Stimulated activated effector memory CD8-positive, alpha-beta T cell treated with anti-CD3 and anti-CD28 coated beads, Interleukin-12 subunit alpha, Interleukin-12 subunit beta, amount 100 ng/mL, for 72 hours (primary cell): ENCODE data around the gene THSD1.
A peak's percentile ranks its signal among the peaks of the same experiment; 100 is the strongest.
"Not testable (repeated sequence)": the region's sequence is repeated elsewhere in the genome, so short reads cannot be mapped to it uniquely, and the experiment has no call there.

ENCODE experiments used
- ATAC-seq: fragments of 150-1000 bp; cut with Tn5 transposase; 2 replicates; pipeline ENCODE4 v1.10.0; 2021
- DNase-seq, 2 donors: peaks; one replicate each; pipeline ENCODE4 v3.0.0; 2021 to 2022; ENCODE audit warnings: low spot score in 2 of 2
- H3K27ac Mint-ChIP-seq: one replicate; pipeline ENCODE4 v1.8.0; 2022; ENCODE audit warnings: mild to moderate bottlenecking, mixed read lengths
- H3K36me3 Mint-ChIP-seq: one replicate; pipeline ENCODE4 v1.8.0; 2022; ENCODE audit warnings: mild to moderate bottlenecking, mixed read lengths
- H3K4me1 Mint-ChIP-seq: one replicate; pipeline ENCODE4 v1.8.0; 2022; ENCODE audit warnings: mixed read lengths
- H3K4me3 Mint-ChIP-seq: one replicate; pipeline ENCODE4 v1.8.0; 2022; ENCODE audit warnings: mild to moderate bottlenecking, mixed read lengths
- H3K9me3 Mint-ChIP-seq: one replicate; pipeline ENCODE4 v1.8.0; 2022; ENCODE audit warnings: mixed read lengths

THSD1 gene

DNA sequence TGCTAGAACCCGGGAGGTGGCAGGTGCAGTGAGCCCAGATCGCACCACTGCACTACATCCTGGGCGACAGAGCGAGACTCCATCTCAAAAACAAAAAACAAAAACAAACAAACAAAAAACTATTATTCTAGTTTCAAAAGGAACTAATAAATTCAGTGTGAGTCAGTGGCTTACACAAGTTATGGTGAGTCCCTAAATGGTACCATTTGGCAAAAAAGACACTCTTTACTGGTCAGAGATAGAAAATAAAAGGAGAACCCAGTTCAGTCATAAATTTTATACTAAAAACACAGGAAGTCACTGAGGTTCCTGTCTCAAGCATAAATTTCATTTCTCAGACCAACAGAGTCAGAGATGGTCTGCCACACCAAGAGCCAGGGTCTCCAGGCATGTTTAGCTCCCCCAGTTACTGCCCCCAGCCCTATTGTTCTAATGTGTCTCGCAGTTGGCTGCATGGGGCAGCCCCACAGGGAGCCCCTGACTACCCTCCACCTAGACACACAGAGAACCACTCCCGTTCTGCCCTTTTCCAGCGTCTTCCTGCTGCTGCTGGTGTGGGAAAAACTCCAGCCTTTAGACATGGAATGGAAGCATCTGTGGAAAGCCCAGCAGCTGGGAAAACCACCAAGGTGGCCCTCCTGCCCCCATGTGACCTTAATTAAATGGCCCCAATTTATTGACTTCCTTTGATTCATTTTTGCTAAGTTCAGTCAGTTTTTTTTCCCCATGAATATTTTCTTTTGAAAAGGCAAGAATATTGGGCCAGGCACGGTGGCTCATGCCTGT, 12.2 kb downstream of the THSD1 start:
- Mint-ChIP-seq H3K27ac (no peak overlapping the region), H3K36me3 (no peaks in the 10 kb centered on the region), H3K9me3 (no peaks in the 10 kb centered on the region), H3K4me1 (no peaks in the 10 kb centered on the region), H3K4me3 (no peak overlapping the region)
- ATAC-seq (no peak), DNase-seq (no peak)

DNA sequence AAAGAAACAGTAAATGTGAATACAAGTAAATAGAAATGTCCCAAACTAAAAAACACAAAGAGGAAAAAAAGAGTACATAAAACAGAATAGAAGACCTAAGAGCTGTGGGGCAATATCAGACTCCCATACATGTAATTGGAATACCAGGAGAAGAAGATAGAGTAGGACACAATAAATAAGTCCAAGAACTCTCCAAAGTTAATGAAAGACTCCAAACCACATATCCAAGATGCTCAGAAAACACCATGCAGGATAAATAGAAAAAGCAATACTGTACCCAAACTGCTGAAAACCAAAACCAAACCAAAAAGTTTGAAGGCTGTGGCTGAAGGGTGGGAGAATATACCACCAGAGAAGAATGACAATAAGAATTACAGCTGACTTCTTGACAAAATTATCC, 18.3 kb downstream of the THSD1 start:
- no peak overlapping the region for H3K27ac Mint-ChIP-seq
- ATAC-seq = no peak
- DNase-seq = no peak
- no peak overlapping the region for H3K4me3 Mint-ChIP-seq
- H3K9me3 Mint-ChIP-seq = no peaks in the 10 kb centered on the region
- no peaks in the 10 kb centered on the region for H3K36me3 Mint-ChIP-seq
- H3K4me1 Mint-ChIP-seq = no peaks in the 10 kb centered on the region

DNA sequence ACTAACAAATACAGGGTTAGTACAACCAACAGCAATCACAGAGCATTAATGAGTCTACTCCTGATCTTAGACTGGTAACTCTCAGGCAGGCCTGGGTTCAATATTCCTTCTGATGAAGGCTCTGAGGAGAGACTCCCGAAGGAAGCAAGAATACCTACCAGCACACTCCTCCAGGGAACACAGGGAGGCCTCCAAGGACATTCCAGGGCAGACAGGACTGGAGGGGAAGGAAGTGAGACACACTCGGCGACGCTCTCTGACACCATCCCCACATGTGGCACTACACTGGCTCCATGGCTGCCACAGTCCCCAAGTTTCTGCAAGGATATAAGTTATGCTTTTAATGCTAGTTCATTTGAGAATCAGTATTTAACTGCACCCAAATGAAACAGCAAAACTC, 20.1 kb downstream of the THSD1 start:
- Mint-ChIP-seq H3K4me3 (no peak overlapping the region), H3K36me3 (no peaks in the 10 kb centered on the region), H3K27ac (no peak overlapping the region), H3K9me3 (no peaks in the 10 kb centered on the region), H3K4me1 (no peaks in the 10 kb centered on the region)
- ATAC-seq (no peak), DNase-seq (no peak)

DNA sequence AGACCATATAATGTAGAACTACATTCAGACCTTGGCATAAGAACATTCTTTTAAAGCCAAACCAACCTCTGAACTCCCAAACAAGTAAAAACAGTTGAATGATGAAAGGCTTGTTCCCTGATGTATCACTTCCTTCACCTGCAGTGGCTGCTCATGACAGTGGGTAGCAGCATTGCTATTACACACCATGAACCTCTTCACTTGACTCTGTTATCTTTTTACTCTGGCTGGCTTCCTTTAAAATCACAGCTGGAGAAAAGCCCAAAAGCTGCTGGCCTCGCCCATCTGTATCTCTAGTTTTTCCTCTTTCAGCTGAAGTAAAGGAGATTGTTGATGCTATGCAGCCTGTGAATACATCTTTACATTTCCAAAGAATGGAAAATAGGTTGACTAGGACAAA, 22.6 kb downstream of the THSD1 start:
- no peak for DNase-seq
- H3K4me1 Mint-ChIP-seq = no peaks in the 10 kb centered on the region
- H3K9me3 Mint-ChIP-seq = no peaks in the 10 kb centered on the region
- H3K4me3 Mint-ChIP-seq = no peak overlapping the region
- H3K36me3 Mint-ChIP-seq = no peaks in the 10 kb centered on the region
- no peak overlapping the region for H3K27ac Mint-ChIP-seq
- ATAC-seq = no peak

DNA sequence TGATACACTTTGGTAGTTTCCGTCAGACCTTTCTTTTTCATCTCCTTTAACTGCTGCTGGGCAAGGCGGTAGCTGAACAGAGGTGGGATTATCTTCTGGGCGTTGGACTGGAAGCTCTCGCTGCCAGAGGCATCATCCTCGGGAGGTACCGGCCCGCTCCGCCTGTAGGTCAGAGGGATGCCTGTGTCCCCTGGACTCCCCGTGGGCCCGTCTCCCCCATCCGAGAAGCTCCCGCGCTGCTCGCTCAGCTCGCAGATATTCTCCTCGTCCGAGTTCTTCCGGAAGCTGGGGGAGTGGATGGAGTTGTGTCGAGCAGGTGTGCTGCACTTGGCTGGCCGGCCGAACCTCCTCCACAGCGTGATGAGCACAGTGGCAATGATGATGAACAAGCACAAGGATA, 27.7 kb downstream of the THSD1 start:
- no peaks in the 10 kb centered on the region for H3K36me3 Mint-ChIP-seq
- ATAC-seq (no peak), DNase-seq (no peak)
- H3K27ac Mint-ChIP-seq = no peak overlapping the region
- H3K4me1 Mint-ChIP-seq = no peaks in the 10 kb centered on the region
- no peak overlapping the region for H3K4me3 Mint-ChIP-seq
- no peaks in the 10 kb centered on the region for H3K9me3 Mint-ChIP-seq

DNA sequence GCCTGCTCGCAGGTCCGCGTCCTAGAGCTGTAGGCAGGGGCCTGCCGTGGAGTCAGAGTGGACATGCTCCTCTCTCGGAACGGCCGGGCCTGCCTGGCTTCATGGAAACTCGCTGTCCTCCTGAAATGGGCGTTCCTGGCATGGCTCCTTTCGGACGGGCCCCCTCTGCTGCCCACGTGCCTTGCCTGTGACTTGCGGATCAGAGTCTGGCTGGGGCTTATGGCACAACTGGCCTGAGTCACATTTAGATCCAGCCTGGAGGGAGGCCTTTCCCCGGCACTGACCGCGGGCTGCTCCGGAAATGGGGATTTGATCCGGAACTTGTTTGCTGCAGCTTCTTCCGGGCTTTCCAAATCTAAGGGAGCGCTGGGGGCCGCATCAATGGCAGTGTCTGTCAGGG, 28.1 kb downstream of the THSD1 start:
- Mint-ChIP-seq H3K36me3 (no peaks in the 10 kb centered on the region), H3K9me3 (no peaks in the 10 kb centered on the region), H3K4me1 (no peaks in the 10 kb centered on the region), H3K4me3 (no peak overlapping the region), H3K27ac (no peak overlapping the region)
- DNase-seq (no peak), ATAC-seq (no peak)

DNA sequence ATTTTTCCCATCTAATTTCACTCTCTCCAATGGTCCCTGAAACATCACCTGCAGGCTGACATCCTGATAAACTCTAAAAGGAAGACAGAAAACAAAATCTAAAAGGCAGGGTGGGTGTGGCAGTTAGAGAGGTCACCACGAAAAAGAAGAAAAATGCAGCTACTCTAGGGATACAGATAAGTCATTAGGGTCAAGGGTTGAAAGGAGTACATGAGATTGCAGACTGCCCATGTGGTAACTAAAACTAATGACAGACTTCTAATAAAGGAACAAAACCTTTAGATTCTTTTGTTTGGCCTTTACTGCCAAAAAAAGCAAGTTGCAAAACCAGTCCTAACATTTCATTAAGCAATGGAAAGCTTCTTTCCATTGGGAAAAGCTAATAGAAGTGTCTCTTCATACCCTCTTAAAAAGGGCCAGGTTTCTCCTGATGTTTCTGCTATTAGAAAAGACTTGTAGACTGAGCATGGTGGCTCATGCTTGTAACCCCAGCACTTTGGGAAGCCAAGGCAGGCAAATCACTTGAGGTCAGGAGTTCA, 31.0 kb downstream of the THSD1 start:
- Mint-ChIP-seq H3K27ac (peak overlapping the region; percentile 43), H3K9me3 (no peaks in the 10 kb centered on the region), H3K4me3 (no peak overlapping the region), H3K4me1 (no peaks in the 10 kb centered on the region), H3K36me3 (no peaks in the 10 kb centered on the region)
- ATAC-seq (no peak), DNase-seq (no peak)

DNA sequence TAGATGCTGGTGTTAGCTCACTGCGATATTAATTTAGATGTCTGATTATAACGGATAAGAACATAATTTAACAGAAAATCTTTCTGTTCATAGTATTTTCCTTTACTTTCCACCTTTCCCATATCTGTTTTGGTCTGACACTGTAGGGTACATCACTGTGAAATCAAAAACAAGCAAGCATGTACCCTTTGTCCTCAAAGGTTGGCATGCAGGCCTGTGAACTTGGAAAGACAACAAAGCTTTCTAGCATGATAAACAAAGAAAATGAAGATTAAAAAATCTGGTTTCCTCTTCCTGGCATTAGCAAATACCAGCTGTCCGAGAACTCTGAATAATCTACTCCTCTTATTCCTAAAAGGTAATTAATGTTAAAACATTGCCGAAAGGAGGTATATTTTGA, 31.6 kb downstream of the THSD1 start:
- H3K27ac Mint-ChIP-seq = no peak overlapping the region

DNA sequence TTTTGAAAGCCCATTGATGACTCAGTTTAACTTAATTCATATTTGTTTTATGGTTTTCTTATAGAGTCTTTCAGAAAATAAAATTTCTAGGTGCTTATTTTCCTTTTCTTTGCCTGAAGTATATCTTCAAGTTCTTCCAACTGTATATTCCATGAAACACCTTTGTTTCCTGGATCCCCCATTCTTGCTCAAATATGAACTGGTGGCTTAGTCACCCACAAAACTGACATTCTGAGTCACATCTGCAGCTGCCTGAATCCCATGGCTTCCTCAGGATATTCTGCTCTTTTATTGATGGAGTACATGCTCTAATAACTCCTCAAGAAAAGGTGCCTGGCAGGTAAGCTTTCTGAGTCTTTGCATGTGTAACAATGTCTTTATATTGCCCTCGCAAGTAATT, 32.7 kb downstream of the THSD1 start:
- H3K9me3 Mint-ChIP-seq, H3K4me1 Mint-ChIP-seq, ATAC-seq, H3K36me3 Mint-ChIP-seq, DNase-seq, H3K27ac Mint-ChIP-seq, H3K4me3 Mint-ChIP-seq: not testable (repeated sequence)

More for the DNA sequence above, 31.6 kb downstream of the THSD1 start:
- Mint-ChIP-seq H3K4me1 (no peaks in the 10 kb centered on the region), H3K4me3 (no peak overlapping the region), H3K9me3 (no peaks in the 10 kb centered on the region), H3K36me3 (no peaks in the 10 kb centered on the region)
- DNase-seq (no peak), ATAC-seq (no peak)

DNA sequence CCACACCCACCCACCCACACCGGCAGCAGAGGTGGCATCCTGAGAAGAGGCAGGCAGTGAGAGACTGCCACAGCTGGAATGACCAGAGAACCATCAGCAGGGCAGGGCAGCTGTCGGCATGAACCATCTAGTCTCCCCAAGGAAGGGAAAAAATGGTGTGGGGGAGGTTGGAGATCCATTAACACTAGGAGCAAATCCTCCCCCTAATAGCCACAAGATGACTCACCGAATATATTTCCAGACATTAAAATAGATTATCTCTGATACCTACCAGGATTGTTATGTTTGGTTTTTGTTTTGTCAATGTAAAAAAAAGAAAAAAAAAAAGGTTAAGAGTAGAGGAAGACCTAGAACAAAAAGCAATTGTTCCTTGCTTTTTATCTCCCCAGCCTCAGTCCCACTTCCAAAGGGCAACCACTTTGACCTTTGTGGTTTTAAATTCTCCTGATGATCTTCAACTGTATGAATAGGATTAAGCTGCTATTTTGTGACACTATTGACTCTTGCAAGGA, 34.2 kb downstream of the THSD1 start:
- H3K4me1 Mint-ChIP-seq = no peaks in the 10 kb centered on the region
- no peak overlapping the region for H3K27ac Mint-ChIP-seq
- no peaks in the 10 kb centered on the region for H3K36me3 Mint-ChIP-seq
- no peak overlapping the region for H3K4me3 Mint-ChIP-seq
- no peak for DNase-seq
- H3K9me3 Mint-ChIP-seq = no peaks in the 10 kb centered on the region
- ATAC-seq = no peak

DNA sequence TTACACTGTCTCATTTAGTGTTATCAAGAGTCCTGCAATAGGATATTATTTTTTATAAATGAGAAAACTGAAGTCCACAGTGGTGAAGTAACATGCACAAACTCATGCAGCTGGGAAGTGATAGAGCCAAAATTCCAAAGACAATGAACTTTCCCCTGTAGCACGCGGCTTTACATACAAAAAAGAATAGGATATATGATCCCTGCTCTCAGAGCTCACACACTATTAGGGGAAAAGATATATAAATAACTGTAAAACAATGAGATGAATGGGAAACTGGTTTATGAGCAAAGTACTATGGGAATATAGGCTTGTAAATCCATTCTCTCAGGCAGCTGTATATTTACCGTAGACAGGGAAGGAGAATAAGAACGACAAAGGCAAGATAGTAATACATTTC, 39.7 kb downstream of the THSD1 start:
- H3K36me3 Mint-ChIP-seq = no peaks in the 10 kb centered on the region
- H3K4me3 Mint-ChIP-seq = no peak overlapping the region
- H3K9me3 Mint-ChIP-seq = no peaks in the 10 kb centered on the region
- ATAC-seq (no peak), DNase-seq (no peak)
- no peaks in the 10 kb centered on the region for H3K4me1 Mint-ChIP-seq
- no peak overlapping the region for H3K27ac Mint-ChIP-seq

DNA sequence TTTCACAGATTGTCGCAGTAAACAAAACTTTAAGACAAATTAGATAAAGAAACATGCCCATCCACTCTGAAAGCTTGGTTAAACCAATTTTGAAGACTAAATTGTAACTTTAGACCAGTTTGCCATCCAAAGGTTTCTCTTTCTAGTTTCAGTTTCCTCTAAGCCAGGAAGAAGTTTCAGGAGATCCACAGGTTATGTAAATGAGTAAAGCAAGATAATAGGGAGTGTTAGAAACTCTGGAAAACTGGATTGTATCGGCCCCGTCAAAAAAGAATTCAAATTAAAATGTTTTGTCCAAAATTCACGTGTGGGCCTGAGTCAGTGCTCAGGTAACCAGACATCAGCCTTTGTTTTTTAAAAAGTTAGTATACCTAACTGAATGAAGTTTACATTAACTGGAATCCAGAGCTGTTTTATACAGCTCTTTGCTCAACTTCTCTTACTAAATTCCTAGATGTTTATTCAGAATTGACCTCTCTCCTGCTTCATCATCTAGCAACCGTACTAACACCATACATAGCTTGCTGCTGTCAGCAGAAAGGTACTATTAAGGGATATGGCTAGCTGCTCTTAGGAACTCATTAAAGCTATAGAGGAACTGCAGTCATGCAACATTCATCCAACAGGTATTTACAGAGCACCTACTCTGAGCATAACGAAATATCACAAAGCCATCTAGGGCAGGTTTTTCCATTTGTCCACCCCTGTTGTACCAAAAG, 43.6 kb downstream of the THSD1 start:
- not testable (repeated sequence) for H3K4me3 Mint-ChIP-seq

DNA sequence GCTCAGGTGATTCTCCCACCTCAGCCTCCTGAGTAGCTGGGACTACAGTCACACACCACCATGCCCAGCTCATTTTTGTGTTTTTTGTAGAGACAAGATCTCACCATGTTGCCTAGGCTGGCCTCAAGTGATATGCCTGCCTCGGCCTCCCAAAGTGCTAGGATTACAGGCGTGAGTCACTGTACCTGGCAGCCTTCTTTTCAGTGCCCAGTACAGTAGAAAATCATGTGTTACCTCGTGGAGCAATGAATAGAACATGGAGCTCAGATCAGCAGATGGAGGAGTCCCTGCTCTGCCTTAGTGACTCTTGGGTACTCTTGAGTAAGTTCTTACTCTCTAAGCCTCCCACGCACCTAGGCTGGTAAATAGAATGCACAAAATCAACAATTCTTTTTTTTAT, 44.7 kb downstream of the THSD1 start:
- Mint-ChIP-seq H3K9me3 (no peaks in the 10 kb centered on the region), H3K4me1 (no peaks in the 10 kb centered on the region), H3K27ac (no peak overlapping the region), H3K4me3 (no peak overlapping the region), H3K36me3 (no peaks in the 10 kb centered on the region)
- no peak for ATAC-seq
- DNase-seq = no peak

More for the DNA sequence above, 43.6 kb downstream of the THSD1 start:
- DNase-seq, H3K4me1 Mint-ChIP-seq, H3K27ac Mint-ChIP-seq, H3K36me3 Mint-ChIP-seq, ATAC-seq, H3K9me3 Mint-ChIP-seq: not testable (repeated sequence)

DNA sequence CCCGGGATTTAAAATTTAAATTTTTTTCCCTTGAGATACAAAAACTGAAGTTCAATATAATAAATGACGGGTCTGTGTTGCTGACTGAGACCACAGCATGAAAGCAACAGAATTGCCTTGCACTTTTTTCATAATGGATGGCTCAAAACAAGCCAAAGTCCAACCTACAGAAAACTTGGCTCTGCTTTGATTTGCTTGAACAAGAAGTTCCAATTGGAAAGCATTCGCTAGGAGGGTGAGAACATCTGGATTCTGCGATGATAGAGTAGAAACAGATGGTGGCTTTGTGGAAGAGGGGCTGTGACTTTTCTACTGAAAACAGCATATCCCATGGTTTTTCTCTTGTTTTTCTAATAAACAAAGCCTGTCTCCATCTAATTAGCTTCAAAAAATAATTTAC, 46.4 kb downstream of the THSD1 start:
- no peaks in the 10 kb centered on the region for H3K36me3 Mint-ChIP-seq
- no peaks in the 10 kb centered on the region for H3K4me1 Mint-ChIP-seq
- DNase-seq (no peak), ATAC-seq (no peak)
- H3K4me3 Mint-ChIP-seq = no peak overlapping the region
- no peaks in the 10 kb centered on the region for H3K9me3 Mint-ChIP-seq
- no peak overlapping the region for H3K27ac Mint-ChIP-seq

DNA sequence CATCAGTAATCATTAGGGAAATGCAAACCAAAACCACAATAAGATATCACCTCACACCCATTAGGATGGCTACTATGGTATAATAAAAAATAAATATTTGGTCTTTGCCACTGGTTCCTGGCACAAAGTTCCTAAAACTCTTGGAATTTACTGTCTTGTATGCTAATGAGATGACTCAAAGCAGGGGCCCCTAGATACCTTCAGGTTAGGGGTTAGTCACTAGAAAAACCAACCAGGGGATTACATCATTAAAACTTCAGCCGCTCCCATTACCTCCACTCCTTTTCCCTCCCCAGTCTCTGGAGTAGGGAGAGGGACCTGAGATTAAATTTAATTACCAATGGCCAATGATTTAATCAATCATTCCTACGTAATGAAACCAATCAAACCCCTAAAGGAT, 49.6 kb downstream of the THSD1 start:
- no peak overlapping the region for H3K27ac Mint-ChIP-seq

DNA sequence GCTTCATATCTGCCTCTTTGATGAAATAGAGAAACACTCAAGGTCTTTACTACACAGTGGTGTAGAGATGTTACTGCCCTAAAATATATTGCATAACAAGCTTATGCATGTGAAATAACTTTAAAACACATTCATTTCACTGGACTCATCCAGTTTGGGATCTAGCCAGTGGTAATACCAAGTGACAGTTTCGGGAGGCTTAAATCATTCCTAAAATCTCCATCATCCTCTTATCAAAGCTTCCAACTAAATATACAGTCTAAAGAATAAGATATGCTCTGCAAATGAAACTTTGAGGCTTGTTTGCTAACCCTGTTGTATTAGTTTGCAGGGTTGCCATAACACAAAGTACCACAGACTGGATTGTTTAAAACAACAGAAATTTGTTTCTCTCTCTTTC, 52.8 kb downstream of the THSD1 start:
- ATAC-seq (no peak), DNase-seq (no peak)
- no peaks in the 10 kb centered on the region for H3K36me3 Mint-ChIP-seq
- no peaks in the 10 kb centered on the region for H3K9me3 Mint-ChIP-seq
- H3K4me3 Mint-ChIP-seq = no peak overlapping the region
- H3K27ac Mint-ChIP-seq = no peak overlapping the region
- no peaks in the 10 kb centered on the region for H3K4me1 Mint-ChIP-seq

More for the DNA sequence above, 49.6 kb downstream of the THSD1 start:
- DNase-seq (no peak), ATAC-seq (no peak)
- H3K9me3 Mint-ChIP-seq = no peaks in the 10 kb centered on the region
- no peaks in the 10 kb centered on the region for H3K36me3 Mint-ChIP-seq
- no peaks in the 10 kb centered on the region for H3K4me1 Mint-ChIP-seq
- no peak overlapping the region for H3K4me3 Mint-ChIP-seq
